Keratinocyte (primary cell): ENCODE data around the gene GNG8. TPM values are rescaled to one million over a fixed set of nuclear protein-coding genes. Genes with fewer than 3 reads are reported as not detected.
A peak's percentile ranks its signal among the peaks of the same experiment; 100 is the strongest.

ENCODE experiments used
- DNase-seq: peaks from one replicate; pipeline ENCODE4 v3.0.0-alpha.2; 2011; ENCODE audit warnings: low read depth, missing footprints, low spot score
- FAIRE-seq: peaks from 2 replicates; lab custom pipeline; 2011; peaks lifted over from hg19 to GRCh38; lab: Jason Lieb, UNC
- H2AFZ ChIP-seq: 2 replicates; pipeline ENCODE4 v1.6.0; 2012; ENCODE audit warnings: low read length, control low read depth, inconsistent platforms; ENCODE audit not compliant: control insufficient read depth
- H3K27ac ChIP-seq: 2 replicates; pipeline ENCODE4 v1.5.1; 2011; ENCODE audit warnings: low read length; ENCODE audit not compliant: control insufficient read depth, insufficient read depth
- H3K27me3 ChIP-seq: 3 replicates; pipeline ENCODE4 v1.6.0; 2011; ENCODE audit warnings: low read length; ENCODE audit not compliant: control insufficient read depth, insufficient read depth; ENCODE audit errors: extremely low read depth
- H3K36me3 ChIP-seq, 2 experiments: 2 replicates in 1 of 2; 3 replicates in 1 of 2; pipeline ENCODE4 v1.5.1; 2011; ENCODE audit warnings: low read length in 2 of 2, mild to moderate bottlenecking in 1 of 2; ENCODE audit not compliant: control insufficient read depth in 2 of 2, insufficient read depth in 2 of 2; ENCODE audit errors: extremely low read depth in 1 of 2
- H3K4me1 ChIP-seq: 3 replicates; pipeline ENCODE4 v1.5.1; 2011; ENCODE audit warnings: low read length; ENCODE audit not compliant: control insufficient read depth, insufficient read depth; ENCODE audit errors: extremely low read depth
- H3K4me2 ChIP-seq: 3 replicates; pipeline ENCODE4 v1.6.0; 2011; ENCODE audit warnings: low read depth, low read length; ENCODE audit not compliant: control insufficient read depth, insufficient read depth; ENCODE audit errors: extremely low read depth
- H3K4me3 ChIP-seq, 3 experiments: fragments of 200-600 bp in 1 of 3; sonication (generic) in 1 of 3; 2 replicates in 2 of 3; 3 replicates in 1 of 3; pipeline ENCODE4 v1.5.1; 2011 to 2016; ENCODE audit warnings: low read length in 3 of 3, mild to moderate bottlenecking in 3 of 3, control low read depth in 2 of 3, inconsistent platforms in 1 of 3, low read depth in 1 of 3, mixed read lengths in 1 of 3, mixed run types in 1 of 3, moderate library complexity in 1 of 3; ENCODE audit not compliant: control insufficient read depth in 2 of 3, insufficient read depth in 2 of 3; ENCODE audit errors: extremely low read depth in 1 of 3
- H3K79me2 ChIP-seq: 2 replicates; pipeline ENCODE4 v1.6.0; 2012; ENCODE audit warnings: low read length; ENCODE audit not compliant: control insufficient read depth, insufficient read depth
- H3K9ac ChIP-seq: 3 replicates; pipeline ENCODE4 v1.6.0; 2011; ENCODE audit warnings: low read length; ENCODE audit not compliant: control insufficient read depth, insufficient read depth; ENCODE audit errors: extremely low read depth
- H3K9me1 ChIP-seq: 3 replicates; pipeline ENCODE4 v1.6.0; 2011; ENCODE audit warnings: low read length; ENCODE audit not compliant: control insufficient read depth, insufficient read depth; ENCODE audit errors: extremely low read depth
- H3K9me3 ChIP-seq: 2 replicates; pipeline ENCODE4 v1.5.1; 2012; ENCODE audit warnings: low read depth, low read length; ENCODE audit not compliant: control insufficient read depth
- H4K20me1 ChIP-seq: 3 replicates; pipeline ENCODE4 v1.6.0; 2011; ENCODE audit warnings: low read length; ENCODE audit not compliant: control insufficient read depth, insufficient read depth; ENCODE audit errors: extremely low read depth
- EZH2 ChIP-seq: IDR thresholded peaks from one replicate; pipeline ENCODE4 v1.6.1; 2012; ENCODE audit warnings: inconsistent platforms, mild to moderate bottlenecking, low read length, moderate library complexity
- dilution Hi-C: fragments of 300-500 bp; cut with MboI; formaldehyde crosslinking; loops from one replicate; pipeline ENCODE4 v1.7.0; 2020; ENCODE audit warnings: low sequenced_read_pairs; ENCODE audit not compliant: extremely low pct_ligation_motif_present
- polyA plus RNA-seq, 5 experiments: library from polyadenylated mRNA; depleted of rRNA in 3 of 5; stranded (reverse) in 3 of 5; stranded (forward) in 1 of 5; unstranded in 1 of 5; fragments of >200 nt; gene quantifications; 1 replicate in 1 of 5; 2 replicates in 3 of 5; 3 replicates in 1 of 5; pipeline versions ENCODE4 v1.2.1 to v1.2.3, GENCODE V29; 2011 to 2012; ENCODE audit warnings: missing spikeins in 2 of 5, low read depth in 1 of 5, low replicate concordance in 1 of 5
- TF ChIP-seq, protein P1 (sequence below), 3 experiments: IDR thresholded peaks in 1 of 3; conservative IDR thresholded peaks in 1 of 3; optimal IDR thresholded peaks in 1 of 3; 2 replicates in 2 of 3; 3 replicates in 1 of 3; pipeline versions ENCODE3 to v1.5.1; 2011; ENCODE audit warnings: low read length in 3 of 3, mild to moderate bottlenecking in 3 of 3, moderate library complexity in 2 of 3, control low read depth in 1 of 3, inconsistent platforms in 1 of 3; ENCODE audit not compliant: insufficient read depth in 2 of 3; ENCODE audit errors: extremely low read depth in 1 of 3

GNG8 gene
- polyA plus RNA-seq, 1 donor (not counting 4 experiments of a cell fraction or from before 2014, with no cell fraction given), result not detected

DNA sequence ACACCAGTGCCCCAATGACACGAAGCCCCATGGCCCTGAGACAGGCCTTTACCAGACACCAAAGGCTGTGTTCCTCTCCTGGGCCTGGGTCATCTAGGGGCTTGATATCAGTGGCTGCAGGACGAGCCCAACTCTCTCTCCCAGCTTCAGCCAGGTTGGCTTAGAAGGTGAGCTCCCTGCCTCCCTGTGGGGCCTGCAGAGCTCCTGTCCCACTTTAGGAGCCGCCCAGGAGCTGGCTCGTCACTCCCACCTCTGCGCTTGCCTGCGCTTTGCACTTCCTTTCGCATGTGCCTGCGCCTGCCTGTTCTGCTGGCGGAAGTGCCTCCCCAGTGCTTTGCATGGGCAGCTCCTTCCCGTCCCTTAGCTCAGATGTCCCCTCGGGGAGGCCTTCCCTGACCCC is 30.0 kb downstream of the GNG8 start:
- H3K4me2 ChIP-seq, result no peak overlapping the region
- H3K9me3 ChIP-seq, result no peaks in the 10 kb centered on the region
- no peak overlapping the region for H2AFZ ChIP-seq
- TF ChIP-seq EZH2, result no peak
- TF ChIP-seq, protein P1, sequence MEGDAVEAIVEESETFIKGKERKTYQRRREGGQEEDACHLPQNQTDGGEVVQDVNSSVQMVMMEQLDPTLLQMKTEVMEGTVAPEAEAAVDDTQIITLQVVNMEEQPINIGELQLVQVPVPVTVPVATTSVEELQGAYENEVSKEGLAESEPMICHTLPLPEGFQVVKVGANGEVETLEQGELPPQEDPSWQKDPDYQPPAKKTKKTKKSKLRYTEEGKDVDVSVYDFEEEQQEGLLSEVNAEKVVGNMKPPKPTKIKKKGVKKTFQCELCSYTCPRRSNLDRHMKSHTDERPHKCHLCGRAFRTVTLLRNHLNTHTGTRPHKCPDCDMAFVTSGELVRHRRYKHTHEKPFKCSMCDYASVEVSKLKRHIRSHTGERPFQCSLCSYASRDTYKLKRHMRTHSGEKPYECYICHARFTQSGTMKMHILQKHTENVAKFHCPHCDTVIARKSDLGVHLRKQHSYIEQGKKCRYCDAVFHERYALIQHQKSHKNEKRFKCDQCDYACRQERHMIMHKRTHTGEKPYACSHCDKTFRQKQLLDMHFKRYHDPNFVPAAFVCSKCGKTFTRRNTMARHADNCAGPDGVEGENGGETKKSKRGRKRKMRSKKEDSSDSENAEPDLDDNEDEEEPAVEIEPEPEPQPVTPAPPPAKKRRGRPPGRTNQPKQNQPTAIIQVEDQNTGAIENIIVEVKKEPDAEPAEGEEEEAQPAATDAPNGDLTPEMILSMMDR (optimal IDR thresholded peaks at IDR 0.05 in 1 of 3, IDR thresholded peaks at IDR 0.05 in 1 of 3, conservative IDR thresholded peaks at IDR 0.05 in 1 of 3; ENCODE audit: extremely low read depth in 1 of 3, insufficient read depth in 2 of 3, low read length in 3 of 3), result no peak
- peaks cover 28% of the 10 kb centered on the region for H3K4me1 ChIP-seq
- H3K27me3 ChIP-seq, result no peaks in the 10 kb centered on the region
- FAIRE-seq (no peak), DNase-seq (no peak)
- no peak overlapping the region for H3K27ac ChIP-seq
- no peaks in the 10 kb centered on the region for H3K9me1 ChIP-seq
- H4K20me1 ChIP-seq, result peaks cover 22% of the 10 kb centered on the region
- no peak overlapping the region for H3K4me3 ChIP-seq
- H3K36me3 ChIP-seq, result peaks cover 47 to 62% of the 10 kb centered on the region in 2 experiments
- H3K79me2 ChIP-seq, result peaks cover 64% of the 10 kb centered on the region
- peak overlapping the region; percentile 6 for H3K9ac ChIP-seq
- dilution Hi-C loops, result no loop called here

DNA sequence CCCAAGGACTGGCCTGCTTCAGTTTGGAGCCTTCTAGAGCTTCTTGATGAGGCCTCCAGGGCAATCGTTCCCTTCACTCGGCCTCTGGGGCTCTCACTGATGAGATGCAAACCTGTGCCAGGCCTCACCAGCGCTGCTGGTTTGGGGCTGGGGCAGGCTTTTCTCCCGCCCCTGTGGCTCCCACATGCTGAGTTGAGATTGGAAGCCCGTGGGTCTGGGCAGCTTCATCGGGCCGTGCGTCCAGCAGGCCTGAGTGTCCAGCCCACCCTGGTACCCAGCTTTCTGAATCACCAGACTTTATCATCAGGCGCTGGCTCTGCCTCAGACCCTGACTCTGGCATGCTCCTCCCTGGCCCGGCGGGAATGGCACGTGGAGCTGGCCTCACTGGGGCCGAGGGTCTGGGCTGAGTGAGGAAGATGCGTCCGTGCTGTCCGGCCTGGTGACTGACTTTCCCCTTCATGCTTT is 30.6 kb downstream of the GNG8 start:
- FAIRE-seq (no peak), DNase-seq (no peak)
- no peaks in the 10 kb centered on the region for H3K9me1 ChIP-seq
- peaks cover 45 to 58% of the 10 kb centered on the region in 2 experiments for H3K36me3 ChIP-seq
- peaks cover 22% of the 10 kb centered on the region for H4K20me1 ChIP-seq
- H3K79me2 ChIP-seq, result peaks cover 64% of the 10 kb centered on the region
- H3K9ac ChIP-seq, result no peak overlapping the region
- H3K27ac ChIP-seq, result no peak overlapping the region
- no peak overlapping the region for H2AFZ ChIP-seq
- no peak overlapping the region for H3K4me3 ChIP-seq
- no peaks in the 10 kb centered on the region for H3K27me3 ChIP-seq
- peaks cover 28% of the 10 kb centered on the region for H3K4me1 ChIP-seq
- TF ChIP-seq EZH2, result no peak
- TF ChIP-seq, protein P1 (optimal IDR thresholded peaks at IDR 0.05 in 1 of 3, IDR thresholded peaks at IDR 0.05 in 1 of 3, conservative IDR thresholded peaks at IDR 0.05 in 1 of 3; ENCODE audit: extremely low read depth in 1 of 3, insufficient read depth in 2 of 3, low read length in 3 of 3), result no peak
- H3K9me3 ChIP-seq, result no peaks in the 10 kb centered on the region
- H3K4me2 ChIP-seq, result no peak overlapping the region
- dilution Hi-C loops, result no loop called here
